NCI-H748 treated with DMSO at 0.1 percent for 48 hours (cell line): Measurements from ENCODE around the gene TNFAIP2.

Experiments used
- DNase-seq: peaks from one replicate; lab custom pipeline; 2025; lab: John Stamatoyannopoulos, UW

Gene TNFAIP2, protein sequence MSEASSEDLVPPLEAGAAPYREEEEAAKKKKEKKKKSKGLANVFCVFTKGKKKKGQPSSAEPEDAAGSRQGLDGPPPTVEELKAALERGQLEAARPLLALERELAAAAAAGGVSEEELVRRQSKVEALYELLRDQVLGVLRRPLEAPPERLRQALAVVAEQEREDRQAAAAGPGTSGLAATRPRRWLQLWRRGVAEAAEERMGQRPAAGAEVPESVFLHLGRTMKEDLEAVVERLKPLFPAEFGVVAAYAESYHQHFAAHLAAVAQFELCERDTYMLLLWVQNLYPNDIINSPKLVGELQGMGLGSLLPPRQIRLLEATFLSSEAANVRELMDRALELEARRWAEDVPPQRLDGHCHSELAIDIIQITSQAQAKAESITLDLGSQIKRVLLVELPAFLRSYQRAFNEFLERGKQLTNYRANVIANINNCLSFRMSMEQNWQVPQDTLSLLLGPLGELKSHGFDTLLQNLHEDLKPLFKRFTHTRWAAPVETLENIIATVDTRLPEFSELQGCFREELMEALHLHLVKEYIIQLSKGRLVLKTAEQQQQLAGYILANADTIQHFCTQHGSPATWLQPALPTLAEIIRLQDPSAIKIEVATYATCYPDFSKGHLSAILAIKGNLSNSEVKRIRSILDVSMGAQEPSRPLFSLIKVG

DNA sequence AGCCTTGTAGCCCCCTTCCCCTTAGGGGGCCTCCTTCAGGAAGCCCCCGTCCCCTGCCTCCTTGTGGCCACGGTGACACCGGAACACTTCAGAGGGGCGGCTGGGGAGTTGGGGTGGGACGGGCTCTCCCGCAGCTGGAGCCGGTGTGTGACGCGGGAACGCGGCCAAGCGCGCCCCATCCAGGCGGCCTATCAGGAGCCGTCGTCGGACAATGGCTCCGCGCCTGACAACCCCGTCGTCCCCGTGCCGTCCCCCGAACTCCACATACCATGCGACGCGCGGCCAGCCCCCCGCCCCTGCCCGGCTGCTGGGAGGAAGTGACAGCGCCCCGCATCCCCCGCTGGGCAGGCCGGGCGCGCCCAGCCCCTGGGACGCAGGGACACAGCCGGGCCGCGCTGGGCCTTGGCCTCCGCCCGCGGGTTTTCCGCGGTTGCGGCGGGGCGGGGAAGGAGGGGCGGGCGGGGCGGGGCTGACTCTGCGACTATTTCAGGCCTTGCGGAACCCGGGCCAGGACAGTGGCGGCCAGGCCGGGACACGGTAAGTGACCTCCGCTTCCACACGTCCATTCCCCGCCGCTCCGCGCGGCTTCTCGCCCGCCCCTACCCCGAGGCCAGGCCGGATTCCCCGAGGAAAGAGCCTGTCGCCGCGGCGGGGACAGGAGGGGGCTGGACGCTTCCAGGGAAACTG lies at the start of gene TNFAIP2:
Gene TNFAIP2 (plus strand): TSS at position 515 of the 687 bp plus-strand sequence. CDS start 2,997 bp downstream, outside the sequence.
- DNase-seq: no peak

DNA sequence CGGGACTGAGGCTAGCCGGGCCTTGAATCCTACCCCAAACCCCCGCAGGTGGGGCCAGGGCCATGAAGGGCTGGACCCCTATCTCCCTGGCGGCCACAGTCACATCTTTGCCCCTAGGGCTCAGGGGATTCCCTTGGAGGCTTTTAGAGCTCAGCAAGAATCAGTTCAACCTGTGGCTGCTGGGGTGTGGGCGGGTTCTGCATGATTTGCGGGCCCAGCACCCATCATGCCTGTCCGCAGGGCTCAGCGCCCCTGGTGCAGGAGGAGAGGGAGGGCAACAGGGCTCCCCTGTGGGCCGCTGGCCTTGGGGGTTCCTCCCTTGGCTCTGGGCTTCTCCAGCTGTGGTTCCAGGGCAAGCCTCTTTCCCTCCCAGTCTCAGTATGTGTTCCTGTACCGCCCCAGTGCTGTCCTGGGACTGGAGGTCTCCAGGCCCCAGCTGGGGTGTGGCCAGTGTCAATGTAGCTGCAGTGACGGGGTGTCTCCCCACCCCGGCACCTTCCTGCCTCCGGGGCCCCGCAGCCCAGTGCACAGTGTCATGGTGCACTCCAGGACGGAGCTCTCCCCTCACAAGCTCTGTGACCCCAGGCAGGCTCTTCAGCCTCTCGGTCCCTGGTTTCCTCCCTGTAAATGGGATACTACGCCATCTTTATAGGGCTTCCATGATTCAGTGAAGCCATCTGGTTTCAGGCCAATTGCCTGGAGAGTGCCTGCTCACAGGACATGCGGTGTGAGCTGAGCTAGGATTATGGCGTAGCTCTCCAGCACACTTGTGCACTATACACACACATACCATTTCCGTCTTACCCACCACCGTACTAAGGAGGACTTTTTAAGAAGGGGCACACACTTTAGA lies 49.2 kb upstream of the TNFAIP2 start:
- no peak for DNase-seq

DNA sequence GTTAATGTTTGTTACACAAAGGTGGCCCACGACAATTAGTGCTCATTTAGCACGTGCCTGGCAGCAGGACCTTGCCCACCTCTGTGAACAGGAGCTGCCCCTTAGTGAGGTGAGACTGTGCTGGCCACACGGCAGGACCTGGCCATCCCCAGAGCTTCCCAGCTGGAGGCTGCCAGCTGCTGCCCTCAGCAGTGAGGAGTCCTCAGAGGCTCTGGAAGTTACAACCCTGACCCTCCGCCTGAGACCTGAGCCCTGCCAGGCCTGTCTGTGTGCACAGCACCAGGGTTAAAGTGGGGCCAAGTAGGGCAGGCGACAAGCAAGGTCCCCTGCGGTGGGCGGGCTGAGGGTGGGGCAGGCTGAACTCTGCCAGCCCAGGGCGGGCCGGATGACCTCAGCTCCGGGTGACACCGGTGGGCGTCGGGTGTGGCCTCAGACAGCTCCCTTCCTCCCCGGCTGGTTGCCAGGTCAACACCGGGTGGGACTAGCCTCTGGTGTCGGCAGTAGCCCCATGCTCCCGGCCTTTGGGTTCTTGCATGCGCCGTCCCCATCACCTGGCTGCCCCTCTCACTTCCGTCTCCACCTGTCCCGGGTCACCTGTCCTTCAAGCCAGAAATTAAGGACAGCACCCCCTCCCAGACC lies 48.4 kb upstream of the TNFAIP2 start:
- DNase-seq: peak; percentile 28

DNA sequence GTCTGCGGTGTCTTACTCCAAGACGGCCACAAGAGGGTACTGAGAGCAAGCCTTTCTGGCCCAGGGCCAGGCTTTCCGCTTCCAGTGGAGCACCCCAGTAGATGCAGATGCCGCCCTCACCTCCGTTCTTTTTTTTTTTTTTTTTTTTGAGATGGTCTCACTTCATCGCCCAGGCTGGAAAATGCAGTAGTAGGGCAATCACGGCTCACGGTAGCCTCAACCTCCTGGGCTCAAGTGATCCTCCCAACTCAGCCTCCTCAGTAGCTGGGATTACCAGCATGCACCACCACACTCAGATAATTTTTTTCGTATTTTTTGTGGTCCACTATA lies 44.9 kb upstream of the TNFAIP2 start:
- peak; percentile 86 for DNase-seq

DNA sequence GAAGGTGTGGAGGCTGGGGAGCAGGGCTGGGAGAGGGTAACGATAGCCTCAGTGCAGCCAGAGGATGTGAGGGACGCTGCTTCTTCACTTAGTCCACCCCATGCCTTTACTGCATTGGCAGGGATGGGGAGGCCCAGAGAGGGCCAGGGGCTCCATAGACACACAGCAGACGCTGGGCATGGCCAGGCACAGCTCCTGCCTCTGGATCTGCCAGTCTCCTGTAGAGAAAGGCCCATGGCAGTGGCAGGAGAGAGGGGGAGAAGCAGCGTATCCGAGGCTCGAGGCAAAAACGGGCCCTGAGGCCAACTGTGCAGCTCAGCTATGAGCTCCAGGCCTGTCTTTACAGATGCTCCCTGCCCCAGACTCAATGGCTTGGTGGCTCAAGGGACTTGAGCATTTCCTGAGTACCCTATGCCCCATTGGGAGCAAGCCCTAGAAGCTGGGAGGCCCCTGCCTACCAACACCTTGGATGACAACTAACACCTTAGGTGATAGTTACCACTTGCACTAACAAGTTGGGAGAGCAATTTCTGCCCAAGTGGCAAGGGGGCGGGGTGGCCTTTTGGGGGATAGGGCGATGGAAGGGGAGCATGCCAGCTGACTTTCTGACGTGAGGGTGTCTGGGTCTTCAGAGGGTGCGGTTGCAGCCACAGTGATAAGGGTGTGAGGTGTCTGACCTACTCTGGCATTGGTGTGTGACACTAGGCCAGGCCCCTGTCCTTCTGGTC lies 44.2 kb upstream of the TNFAIP2 start:
- DNase-seq: no peak

DNA sequence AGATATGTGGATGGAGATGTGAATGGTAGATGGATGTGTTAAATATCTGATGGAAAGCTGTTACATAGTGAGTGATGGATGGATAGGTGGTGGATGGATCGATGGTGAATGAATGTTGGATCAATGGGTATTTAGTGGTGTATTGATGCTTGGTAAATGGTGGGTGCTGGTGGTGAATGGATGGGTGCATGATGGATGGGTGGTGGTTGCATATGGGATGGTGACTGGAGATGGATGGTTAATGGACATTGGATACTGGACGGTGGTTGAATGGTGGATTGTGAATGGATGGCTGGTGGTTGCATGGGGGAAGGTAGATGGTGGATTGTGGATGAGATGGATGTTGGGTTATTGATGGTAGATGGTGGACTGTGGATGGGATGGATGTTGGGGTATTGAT lies 41.3 kb upstream of the TNFAIP2 start:
- DNase-seq: no peak

DNA sequence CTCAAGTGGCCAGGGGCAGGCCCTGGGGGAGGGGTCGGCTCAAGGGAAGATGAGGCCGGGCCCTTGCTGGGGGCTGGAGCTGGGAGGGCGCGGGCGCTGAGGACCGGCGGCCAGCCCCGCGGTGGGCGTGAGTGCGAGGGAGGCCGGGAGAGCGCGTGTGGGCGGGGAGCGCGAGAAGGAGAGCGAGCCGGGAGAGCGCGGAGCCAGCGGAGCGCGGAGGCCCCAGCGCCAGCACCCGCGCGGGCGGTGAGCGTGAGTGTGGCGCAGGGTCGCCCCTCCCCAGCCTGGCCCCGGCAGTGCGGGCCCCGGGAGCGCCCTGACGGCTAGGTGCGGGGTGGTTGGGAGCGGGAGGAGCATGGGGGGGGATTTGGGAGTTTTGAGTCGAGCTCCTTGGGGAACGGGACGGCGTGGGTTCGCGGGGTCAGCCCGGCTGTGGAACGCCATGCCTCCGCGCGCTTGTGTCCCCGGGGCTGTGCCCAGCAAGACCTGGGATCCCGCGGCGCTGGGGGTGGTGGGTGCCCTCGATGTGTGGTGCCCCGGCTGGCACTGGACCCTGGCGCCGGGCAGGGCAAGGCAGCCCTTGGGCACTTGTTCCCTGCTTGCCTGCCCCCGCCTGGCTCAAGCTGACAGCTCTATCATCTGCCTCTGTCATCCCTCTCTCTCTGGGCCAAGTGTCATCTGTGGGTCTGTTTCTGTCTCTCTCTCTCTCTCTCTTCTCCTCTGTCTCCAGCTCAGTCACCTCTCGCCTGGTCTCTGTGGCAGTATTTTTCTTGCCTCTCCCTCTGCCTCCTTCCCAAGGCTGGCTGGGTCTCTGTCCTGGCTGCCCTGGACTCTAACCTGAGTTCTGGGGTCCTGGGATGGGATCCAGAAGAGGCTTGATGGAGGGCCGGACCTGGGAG lies 39.0 kb upstream of the TNFAIP2 start, which contains the start of gene LBHD2:
Gene LBHD2 (plus strand): TSS at position 190 of the 899 bp plus-strand sequence. CDS start 1,803 bp downstream, outside the sequence.
- no peak for DNase-seq

DNA sequence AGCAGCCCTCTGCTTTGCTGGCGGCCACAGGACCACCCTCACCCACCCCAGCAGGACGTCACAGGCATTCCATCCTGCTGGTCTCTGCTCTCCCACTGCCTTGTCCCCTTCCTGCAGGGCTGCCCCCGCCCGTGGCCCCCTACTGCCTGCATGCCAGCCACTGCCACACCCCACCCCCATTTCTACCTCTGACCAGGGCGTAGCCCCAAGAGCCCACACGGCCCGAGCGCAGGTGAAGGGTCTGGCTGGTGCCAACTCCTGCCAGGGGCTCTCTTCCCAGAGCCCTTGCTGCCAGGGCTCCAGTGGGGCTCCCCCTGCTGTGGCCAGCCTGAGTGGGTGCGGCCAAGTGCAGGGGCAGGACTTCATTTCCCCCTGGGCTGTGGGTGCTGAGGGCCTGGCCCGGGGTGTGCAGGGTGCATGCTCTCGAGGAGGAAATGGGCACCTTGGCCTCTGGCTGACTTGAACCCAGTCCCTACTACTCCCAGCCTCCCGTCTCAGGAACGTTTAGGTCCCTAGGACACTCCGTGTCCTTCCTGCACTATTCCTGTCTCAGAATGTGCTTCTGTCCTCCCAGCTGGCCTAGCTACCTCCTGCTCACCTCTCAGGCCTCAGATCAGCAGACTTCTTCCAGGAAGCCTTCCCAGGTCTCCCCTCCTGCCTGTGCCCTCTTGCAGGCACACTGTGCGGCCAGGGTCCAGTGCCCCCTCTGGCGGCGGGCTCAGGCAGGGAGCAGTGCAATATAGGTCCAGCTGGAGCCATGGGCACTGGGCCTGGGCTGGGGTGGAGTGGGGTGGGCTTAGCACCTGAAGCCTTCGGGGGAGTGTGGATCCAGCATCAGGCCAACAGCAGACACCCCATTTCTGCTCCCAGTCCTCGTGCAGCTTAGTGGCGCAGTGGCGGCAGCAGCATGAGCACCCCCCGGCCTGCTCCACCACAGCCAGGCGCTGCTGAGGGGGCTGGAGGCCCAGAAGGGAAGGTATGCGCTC lies 37.9 kb upstream of the TNFAIP2 start:
- no peak for DNase-seq

DNA sequence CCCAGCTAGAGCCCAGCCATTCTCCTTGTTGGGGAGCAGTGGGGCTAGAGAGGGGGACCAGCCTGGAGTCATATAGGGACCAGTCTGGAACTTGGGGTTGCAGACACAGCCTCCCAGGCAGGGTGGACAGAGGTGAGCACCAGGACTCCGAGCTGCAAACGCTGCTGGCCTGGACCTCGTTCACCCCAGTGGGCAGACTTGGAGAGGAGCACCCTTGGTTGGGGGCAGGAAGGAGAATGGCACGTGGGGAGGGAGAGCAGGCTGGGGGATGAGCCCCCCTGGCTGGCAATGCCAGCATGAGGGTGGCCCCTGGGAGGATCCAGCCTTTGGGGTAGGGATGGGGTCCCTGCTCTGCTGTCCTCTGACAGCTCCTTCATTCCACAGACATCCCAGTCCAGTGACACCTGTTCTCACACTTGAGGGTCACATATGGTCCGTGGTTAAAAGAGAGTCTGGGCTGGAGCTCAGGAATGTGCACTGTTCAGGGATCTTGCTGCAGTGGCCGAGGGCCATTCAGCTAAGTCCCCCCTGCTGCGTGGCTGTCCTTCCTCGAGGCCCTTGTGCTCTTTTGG lies 36.4 kb upstream of the TNFAIP2 start:
- no peak for DNase-seq

DNA sequence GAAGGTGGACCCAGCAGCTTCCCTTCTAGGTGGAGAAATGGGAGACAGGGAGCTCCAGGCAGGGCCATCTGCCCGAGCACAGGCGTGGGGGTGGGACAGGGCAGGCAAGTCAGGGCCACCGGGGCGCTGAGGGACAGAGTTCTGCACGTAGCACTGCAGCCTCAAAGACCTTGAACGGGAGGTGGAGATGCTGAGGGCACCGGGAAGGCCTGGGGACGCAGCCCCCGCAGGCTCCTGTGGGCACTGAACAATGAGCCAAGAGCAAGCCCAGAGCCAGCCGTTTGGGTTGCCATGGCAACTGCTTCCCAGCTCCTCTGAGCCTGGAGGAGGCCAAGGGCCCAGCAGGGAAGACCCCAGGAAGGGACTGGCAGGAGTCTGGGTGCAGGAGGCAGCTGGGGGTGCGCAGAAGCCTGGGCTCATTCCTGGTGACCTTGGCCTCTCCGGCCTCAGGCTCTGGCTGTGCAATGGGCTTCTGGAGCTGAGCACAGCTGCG lies 35.9 kb upstream of the TNFAIP2 start:
- DNase-seq: no peak

DNA sequence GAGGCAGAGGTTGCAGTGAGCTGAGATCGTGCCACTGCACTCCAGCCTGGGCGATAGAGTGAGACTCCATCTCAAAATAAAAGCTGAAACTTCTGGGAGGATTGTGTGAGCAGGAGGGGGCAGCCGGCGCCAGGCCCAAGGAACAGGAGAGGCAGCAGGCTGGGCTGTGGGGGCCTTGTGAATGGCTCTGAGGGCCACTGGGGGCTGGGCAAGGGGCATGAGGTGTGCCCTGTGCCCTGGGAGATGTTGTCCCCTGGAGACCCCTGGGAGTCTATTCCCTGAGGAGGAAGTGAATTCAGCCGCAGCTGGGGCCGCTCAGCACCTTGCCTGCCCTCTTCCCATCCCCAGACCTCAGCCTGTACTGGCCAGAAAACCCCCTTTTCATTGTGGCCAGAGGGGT lies 34.3 kb upstream of the TNFAIP2 start:
- DNase-seq: no peak

DNA sequence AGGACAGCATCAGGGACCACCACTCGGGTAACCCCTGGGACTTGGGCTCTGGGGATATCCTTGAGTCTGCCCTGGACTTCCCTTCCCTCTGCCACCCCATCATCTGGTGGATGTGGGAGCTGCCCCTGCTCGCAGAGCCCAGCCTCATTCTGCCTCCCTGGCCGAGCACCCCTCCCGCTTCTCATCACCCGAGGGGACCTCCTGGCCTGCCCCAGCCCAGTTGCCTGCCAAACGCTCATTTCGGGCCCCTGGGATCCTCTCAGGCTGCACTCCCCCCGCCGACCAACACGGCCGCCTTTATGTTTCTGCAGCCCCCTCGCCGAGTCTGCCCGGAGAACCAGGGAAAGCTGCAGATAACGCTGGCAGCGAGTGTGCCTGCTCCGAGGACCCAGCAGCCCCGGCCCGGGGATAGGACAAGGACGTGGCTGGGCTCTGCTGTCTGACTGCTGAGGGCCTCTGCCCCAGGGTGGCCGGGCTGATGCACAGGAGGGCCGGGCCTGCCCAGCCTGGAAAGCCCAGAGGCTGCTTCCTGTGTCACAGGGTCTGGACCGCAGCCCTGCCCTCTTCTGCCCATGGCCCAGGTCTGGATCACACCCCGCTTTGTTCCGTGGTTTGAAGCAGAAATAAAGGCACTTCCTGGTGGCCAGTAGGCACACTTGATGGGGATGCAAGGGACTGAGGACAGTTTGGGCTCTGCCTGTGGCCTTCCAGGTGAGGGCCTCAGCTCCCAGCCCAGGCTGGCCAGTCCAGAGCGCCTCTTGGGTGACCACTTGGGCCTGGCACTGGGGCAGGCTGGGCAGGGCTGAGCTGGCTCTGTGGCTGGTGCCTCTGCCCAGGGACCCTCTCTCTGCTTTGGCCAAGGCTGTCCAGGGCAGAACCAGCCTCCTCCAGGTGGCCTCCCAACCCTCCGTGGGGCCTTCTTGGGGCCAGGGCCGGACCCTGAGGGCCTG lies 33.6 kb upstream of the TNFAIP2 start:
- no peak for DNase-seq

DNA sequence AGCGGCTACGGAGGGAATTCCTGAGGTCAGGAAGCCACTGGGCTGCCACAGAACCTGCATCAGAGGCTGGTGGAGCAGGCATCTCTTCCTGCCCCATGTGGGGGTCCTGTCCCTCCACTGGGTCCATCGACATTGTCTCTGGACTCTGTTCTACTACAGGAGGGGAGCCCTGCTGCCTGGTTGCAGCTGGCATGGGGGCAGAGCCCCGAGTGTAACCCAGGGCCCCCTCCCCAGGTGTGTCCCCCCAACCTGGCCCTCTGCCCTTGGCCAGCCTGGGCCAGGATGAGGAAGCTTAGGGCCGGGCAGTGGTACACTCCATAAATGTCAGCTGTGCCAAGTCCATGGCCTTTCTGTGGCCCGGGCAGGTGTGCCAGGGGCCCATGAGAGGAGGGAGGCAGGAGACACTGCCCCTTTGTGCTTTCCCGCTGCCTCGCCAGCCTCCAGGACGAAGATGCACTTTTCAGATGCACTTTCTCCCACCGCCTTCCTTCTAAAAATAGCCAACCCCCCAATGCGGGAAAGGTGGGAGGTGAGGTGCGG lies 32.7 kb upstream of the TNFAIP2 start:
- DNase-seq: no peak

DNA sequence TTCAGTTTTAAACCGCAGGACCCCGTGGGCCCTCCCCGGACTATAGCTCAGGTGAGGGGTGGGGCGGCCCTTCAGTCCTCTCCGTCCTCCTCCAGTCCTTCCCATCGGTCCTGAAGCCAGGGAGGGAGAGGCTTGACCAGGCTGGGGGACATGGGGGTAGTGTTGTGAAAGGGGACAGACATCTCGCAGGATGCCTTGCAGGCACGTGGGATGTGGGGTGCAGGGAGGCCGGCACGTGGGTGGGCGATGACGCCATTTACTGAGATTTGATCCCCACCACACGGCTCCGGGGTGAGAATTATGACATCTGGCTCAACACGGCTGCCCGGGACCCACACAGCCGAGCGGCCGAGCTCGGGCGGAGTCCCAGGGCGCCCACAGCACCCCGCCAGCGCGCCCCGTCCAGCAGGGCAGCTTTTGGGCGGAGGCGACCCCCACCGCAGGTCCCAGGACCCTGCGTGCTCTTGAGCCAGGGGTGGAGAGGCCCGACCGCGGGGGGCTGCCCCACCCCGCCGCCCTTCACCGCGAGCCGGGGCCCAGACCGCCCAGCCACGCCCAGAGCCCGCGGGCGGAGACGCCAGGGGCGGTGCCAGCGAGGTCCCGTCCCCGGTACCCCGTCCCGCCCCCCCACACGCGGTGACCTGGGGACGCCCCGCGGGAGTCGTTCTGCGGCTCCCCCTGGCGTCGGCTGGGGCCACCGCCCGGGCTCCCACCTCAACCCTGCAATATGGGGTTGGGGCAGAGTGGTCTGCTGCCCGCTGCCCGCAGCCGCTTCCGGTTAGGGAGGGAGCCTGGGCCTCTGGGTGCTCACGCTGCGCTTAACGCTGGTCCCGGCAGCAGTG lies 32.0 kb upstream of the TNFAIP2 start:
- DNase-seq: no peak

DNA sequence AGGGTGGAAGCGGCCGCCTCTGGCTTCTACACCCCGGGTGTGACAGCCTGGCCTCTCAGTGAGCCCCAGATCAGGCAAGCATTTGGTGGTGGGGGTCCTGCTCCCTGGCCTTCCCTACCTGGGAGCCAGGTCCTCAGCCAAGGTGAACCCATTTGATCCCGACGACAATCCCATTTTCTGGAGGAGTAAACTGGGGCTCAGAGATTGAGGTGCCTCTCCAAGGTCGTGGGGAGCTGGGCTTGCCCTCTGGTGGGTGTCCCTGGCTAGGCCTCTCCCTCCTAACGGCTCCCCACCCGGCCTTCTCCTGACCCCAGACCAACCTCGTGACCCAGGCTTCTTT lies 31.4 kb upstream of the TNFAIP2 start:
- DNase-seq: no peak
